ENCODE results near the gene STAT4.

Gene STAT4

GRCh38 chr2:191148281-191148680, 2.5 kb downstream of the STAT4 start (continued):
- no peak for TF ChIP-seq ZNF398 (tag by site-specific recombination; IDR thresholded peaks at IDR 0.05)
- no peak for TF ChIP-seq ZNF148 (tag by site-specific recombination; IDR thresholded peaks at IDR 0.05; ENCODE audit: borderline replicate concordance)

GRCh38 chr2:191145769-191146471, 4.9 kb downstream of the STAT4 start:
- Histone ChIP-seq H3K9me3 (ENCODE audit: control insufficient read depth, insufficient read depth, low read depth, low read length) (no peaks in the 10 kb centered on the region), H3K27ac (ENCODE audit: extremely low read depth, low read depth, low read length) (no peak overlapping the region), H3K4me3 (ENCODE audit: low read depth, low read length) (no peak overlapping the region), H3K4me1 (ENCODE audit: control insufficient read depth, insufficient read depth, low read length) (no peaks in the 10 kb centered on the region), H3K36me3 (ENCODE audit: control insufficient read depth in 2 of 2, insufficient read depth in 1 of 2, low read length in 2 of 2) (no peaks in the 10 kb centered on the region)
- TF ChIP-seq ZNF404 (tag by site-specific recombination; IDR thresholded peaks at IDR 0.05), result no peak
- no peak for TF ChIP-seq ZNF530 (tag by site-specific recombination; IDR thresholded peaks at IDR 0.05; ENCODE audit: low read depth)
- TF ChIP-seq SCRT2 (tag by site-specific recombination; IDR thresholded peaks at IDR 0.05), result no peak
- no peak for TF ChIP-seq YY1 (tag by site-specific recombination; IDR thresholded peaks at IDR 0.05)
- TF ChIP-seq ZNF133 (tag by site-specific recombination; IDR thresholded peaks at IDR 0.05), result no peak
- TF ChIP-seq, protein P1, sequence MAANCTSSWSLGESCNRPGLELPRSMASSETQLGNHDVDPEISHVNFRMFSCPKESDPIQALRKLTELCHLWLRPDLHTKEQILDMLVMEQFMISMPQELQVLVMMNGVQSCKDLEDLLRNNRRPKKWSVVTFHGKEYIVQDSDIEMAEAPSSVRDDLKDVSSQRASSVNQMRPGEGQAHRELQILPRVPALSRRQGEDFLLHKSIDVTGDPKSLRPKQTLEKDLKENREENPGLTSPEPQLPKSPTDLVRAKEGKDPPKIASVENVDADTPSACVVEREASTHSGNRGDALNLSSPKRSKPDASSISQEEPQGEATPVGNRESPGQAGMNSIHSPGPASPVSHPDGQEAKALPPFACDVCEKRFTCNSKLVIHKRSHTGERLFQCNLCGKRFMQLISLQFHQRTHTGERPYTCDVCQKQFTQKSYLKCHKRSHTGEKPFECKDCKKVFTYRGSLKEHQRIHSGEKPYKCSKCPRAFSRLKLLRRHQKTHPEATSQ (tag by site-specific recombination; IDR thresholded peaks at IDR 0.05), result no peak
- no peak for TF ChIP-seq ZNF354C (tag by site-specific recombination; IDR thresholded peaks at IDR 0.05; ENCODE audit: borderline replicate concordance, low read depth)
- no peak for TF ChIP-seq ZNF426 (tag by site-specific recombination; IDR thresholded peaks at IDR 0.05)
- TF ChIP-seq ZBTB48 (tag by site-specific recombination; IDR thresholded peaks at IDR 0.05), result no peak
- no peak for TF ChIP-seq ZNF488 (tag by site-specific recombination; IDR thresholded peaks at IDR 0.05)
- TF ChIP-seq ZNF658 (tag by site-specific recombination; IDR thresholded peaks at IDR 0.05), result no peak
- TF ChIP-seq SCRT1 (tag by site-specific recombination; IDR thresholded peaks at IDR 0.05; ENCODE audit: borderline replicate concordance), result no peak
- TF ChIP-seq ATF2 (tag by site-specific recombination; IDR thresholded peaks at IDR 0.05; ENCODE audit: low read depth), result no peak
- POLR2A ChIA-PET, result no interaction called here
- CTCF ChIA-PET, result interaction anchor here (0.6 kb wide), 1 partner anchor 9 kb away, joined by 3 read pairs; no protein-coding TSS in a partner anchor

All from HEK293 (cell line).